HG02623 (cell line): Measurements from ENCODE around the gene RPRD1B.
"Not testable (repeated sequence)": the region's sequence is repeated elsewhere in the genome, so short reads cannot be mapped to it uniquely, and the experiment has no call there.

Experiments
- ATAC-seq: cut with Tn5 transposase; IDR thresholded peaks from one replicate; pipeline ENCODE4 v1.9.1; 2021; ENCODE audit warnings: moderate library complexity; ENCODE audit not compliant: unreplicated experiment

RPRD1B gene

DNA sequence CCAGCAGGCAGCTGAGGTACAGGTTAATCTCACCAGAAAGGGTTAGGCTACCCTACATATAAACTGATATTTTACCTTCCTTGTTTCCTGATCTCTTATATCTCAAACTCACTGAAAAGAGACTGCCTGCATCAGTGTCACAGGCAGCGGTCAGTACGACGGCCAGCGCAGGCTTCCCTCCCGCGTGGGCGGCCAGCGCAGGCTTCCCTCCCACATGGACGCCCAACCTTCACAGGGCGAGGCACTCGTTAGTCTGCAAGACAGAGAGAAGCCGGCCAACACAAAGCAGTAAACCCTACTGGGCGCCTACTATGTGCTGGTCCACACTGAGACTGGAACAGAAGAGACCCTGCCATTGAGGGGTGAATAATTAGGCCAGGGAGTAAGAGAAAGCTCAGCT, 33.3 kb upstream of the RPRD1B start:
- no peak for ATAC-seq

DNA sequence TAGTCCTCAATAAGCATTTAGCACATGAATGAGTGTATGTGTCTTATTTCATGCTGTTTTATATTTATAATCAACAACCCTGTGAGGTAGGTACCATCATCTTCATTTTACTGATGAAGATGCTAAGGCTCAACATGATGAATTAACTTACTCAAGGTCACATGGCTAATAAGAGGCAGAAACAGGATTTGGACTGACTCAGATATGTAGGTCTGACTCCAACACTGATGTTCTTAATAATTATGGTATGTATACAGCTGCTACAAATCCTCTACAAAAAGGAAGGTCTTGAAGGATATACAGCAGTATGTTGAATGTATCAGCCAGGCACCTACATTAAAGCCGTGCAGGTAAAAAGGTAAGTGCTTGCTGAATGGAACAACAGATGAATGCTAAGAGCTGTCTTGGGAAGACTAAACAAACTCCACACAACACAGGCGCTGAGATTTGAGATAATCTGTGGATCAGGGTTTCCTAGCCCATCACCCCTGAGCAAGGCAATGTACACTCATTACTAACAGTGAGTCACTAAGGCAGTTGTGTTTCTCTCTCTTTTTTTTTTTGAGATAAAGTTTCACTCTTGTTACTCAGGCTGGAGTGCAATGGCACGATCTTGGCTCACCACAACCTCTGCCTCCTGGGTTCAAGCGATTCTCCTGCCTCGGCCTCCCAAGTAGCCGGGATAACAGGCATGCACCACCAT, 32.2 kb upstream of the RPRD1B start:
- ATAC-seq, result no peak

DNA sequence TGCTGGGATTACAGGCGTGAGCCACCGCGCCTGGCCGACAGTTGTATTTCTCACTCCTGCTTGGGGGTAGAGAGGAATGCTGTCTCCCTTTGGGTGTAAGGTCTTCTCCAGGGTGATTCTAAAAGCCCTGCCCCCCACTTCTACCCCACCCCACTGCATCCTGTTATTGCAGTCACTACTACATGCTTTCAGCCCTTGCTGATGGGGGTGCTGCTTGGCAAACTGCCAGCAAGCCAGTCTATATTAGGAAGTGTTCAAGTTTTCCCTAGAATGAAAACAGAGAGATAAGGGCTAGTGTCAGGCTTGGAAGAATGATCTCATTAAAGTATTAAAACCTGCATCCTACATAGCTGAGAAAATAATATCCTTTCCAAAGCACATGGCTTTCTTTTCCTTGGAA, 31.6 kb upstream of the RPRD1B start:
- no peak for ATAC-seq

DNA sequence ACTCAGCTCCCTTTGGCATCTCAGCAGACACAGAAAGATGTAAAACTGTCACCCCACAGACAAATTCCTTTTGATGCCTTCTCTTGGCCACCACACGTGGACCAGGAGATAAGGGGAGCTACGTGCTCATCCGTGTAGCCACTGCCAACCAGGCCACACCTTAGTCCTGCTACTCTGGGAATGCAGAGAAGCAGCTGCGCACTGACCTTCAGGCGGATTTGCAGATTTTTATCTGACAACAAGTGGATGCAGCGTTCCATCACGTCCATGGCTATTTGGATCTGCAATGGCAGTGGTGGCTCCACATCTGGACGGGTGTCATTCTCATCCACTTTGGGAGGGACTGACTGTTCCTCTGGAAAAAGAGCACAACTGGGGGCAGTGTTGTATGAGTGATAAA, 31.1 kb upstream of the RPRD1B start:
- ATAC-seq, result no peak

DNA sequence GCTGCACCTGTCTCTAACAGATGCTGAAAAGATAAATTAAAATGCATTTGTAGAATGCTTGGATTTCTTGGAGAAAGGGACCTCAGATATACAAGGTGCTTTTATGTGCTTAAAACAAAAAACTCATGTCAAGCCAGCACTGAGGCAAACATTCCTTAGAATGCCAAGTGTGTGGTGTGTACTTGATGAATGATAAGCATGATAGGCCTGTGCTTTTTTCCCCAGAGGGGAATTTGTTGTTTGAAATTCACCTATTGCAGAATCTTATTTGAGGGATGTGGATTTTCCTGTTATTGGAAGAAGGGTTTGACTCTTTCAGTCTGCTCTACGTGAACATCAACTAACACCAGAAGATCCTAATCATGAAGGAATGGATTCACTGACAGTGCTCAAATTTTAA, 29.1 kb upstream of the RPRD1B start:
- no peak for ATAC-seq

DNA sequence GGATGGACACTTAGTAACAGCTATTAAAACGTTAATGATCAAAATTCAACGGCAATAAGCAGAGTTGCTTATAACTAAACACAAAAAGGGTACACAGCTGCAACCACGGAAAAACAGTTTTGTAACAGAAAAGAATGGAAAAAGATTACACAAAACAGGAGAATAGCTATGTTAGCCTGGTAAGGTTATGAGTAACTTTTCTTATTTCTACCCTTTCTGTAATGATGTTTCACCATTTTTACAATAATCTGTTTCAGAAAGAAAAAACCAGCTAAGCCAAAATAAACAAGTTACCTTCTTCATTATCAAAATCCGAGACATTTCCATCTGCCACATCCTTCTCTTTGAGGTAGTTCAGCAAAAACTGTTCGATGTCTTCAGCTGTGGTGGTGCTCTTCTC, 27.6 kb upstream of the RPRD1B start:
- no peak for ATAC-seq

DNA sequence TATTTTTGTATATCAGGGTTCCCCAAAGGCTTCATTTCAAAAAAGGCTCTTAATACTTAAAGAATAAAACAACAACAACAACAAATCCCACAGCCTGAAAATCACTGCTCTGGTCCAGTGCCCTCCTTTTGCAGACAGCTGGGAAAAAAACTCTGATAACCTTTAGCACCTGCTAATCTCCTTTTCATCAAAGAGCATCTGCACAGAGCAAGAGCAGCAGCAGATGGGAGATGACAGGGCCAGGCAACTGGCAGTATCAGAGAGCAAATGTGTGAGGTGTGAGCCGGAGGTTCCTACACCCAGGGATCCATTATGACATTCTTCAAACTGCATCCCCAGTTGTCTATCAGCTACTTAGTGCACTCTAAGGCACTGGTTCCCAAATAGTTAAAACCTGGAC, 26.0 kb upstream of the RPRD1B start:
- no peak for ATAC-seq

DNA sequence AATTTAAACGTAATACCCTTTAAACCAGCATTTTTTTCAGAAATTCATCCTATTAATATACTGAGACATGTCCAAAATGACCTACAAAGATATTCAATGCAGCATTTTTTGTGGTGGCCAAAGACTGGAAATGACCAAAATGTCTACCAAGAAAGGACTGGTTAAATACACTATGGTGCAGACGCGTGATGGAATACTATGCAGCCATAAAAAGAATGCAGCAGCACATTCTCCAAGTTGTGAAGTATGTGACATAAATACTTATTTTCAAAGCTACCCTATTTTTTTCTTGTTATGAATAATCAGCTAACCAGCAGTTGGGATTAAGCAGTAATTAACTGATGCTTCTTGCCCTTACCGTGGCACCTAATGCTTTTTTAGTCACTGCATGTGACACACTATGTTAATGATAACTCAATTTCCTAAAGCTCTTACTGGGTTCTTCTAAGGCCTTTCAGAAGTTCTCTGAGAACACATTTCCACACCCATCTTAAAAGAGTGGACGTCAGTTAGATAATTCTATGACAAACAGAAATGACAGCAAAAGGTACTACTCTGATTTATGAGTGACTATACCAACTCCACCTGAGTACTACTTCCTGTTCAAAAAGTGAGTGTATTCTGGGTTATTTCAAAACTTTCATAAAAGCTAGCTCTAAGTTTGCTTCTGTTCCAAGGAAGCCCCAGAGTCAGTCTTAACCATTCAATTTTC, 25.2 kb upstream of the RPRD1B start:
- ATAC-seq, result no peak

DNA sequence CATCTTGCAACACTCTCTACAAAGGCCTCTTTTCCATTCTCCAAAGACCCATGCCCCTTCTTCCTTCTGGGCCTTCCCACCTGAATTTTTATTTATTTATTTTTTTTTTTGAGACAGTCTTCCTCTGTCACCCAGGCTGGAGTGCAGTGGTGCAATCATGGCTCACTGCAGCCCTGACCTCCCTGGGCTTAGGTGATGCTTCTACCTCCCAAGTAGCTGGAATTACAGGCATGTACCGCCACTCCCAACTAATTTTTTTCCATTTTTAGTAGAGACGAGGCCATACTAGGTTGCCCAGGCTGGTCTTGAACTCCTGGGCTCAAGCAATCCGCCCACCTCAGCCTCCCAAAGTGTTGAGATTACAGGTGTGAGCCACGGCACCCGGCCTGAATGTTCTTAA, 24.1 kb upstream of the RPRD1B start:
- not testable (repeated sequence) for ATAC-seq

DNA sequence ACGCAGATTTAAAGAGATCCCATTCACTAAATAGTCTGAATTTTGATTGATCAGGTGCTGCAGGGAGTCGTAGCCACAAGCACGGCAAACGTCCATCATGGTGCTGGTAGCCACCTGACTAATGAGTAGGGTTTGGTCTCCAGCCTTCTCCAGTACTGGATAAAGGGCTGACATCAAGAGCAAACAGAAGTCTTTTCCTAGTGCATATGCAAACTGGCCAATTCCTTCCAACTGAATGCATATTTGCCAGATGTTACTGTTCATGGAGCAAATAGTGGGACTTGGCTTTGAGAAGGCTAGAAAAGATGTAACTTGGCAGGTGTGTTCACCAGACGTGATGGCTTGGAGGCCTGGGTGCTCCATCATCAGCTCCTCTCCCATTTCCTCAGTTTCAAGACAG, 21.9 kb upstream of the RPRD1B start:
- no peak for ATAC-seq

DNA sequence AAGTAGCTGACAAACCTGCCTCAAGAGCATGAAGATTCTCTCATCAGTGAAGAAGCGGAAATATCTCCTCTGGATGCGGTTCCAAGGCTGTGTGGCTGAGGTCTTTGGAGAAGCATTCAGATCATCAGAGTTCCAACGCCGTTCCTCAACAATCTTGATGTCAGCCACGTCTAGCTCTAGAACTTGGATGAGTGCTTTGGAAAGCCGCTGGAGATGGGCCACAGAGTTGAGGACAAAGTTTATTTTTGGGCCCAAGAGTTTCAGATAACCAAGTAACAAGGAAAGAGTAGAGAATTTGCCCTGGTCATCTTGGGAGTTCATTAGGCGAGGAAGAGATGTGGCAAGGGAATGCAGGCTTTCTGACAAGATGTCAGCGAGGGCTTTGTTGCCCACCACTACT, 21.2 kb upstream of the RPRD1B start:
- ATAC-seq, result no peak

DNA sequence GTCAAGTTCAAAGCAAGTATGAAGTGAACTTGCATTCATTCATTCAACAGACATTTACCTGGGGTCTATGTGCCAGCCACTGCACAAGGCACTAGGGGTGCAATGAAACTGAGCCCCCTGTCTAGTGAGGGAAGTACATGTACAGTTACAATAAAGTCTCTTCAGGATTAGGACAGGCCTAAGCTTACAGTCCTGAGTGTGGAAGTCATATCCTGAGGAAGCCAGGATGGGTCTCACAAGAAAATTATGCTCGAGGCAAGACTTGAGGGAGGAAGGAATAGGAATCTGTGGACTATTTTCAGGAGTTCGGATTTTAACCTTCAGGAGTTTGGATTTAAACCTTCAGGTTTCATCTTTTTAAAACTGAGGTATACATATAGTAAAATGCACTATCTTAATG, 19.7 kb upstream of the RPRD1B start:
- ATAC-seq, result no peak

DNA sequence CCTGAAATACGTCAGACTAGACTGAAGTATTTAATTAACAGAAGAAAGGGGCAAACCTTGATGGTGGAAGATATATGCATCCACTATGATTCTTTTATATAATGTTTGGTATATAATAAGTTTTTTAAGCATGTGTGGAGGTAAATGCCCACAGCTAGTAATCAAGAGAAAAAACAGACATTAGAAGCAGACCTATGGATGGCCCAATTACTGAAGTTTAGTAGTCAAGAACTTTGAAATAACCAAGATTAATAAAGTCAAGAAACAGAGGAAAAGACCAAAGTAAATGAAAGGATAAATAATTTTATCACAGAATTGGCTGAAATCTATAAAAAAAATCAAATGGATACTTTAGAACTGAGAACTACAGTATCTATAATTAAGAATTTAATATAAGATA, 15.6 kb upstream of the RPRD1B start:
- ATAC-seq, result no peak

DNA sequence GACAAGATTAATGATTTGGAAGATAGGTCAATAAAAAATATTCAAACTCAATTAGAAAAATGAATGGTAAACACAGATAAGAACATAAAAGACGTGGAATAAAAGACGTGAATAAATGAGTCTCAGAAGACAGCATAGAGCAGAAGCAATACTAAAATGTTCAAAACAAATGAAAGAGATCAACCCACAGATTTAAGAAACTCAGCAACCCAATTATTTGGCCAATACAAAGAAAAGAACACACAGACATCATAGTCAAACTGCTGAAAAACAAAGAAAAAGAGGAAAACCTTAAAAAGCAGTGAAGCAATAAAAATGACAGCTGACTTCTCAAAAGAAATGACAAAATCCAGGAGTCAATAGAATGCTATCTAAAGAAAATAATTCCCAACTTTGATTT, 15.2 kb upstream of the RPRD1B start:
- no peak for ATAC-seq

DNA sequence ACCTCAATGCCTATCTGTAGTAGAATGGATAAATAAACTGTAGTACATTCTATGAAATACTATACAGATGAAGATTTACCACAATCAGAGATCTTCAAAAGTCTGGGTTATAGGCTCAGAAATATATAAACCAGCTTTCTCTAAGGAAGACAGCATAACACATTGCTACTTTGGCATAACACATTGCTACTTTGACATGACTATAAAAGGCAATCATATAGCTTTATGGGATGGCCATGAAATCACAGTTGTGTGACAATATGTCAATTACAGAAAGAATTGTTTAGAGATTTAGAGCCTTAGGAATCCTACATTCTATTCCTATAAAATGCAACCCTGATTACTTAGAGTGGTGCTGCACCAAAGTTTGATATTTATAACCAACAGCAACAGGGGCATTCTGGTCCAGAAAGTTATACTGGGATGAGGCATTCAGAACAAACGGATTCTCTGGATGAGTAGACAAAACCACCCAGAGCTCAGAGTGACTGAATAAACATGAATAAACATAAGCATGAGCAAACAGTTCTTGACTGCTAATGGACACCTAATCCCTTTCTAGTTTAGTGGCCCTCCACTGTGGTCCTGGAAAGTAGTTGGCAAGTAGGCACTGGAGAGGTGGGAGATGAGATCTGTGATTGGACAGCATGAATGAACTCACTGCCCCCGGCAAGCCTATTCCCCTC, 12.3 kb upstream of the RPRD1B start:
- no peak for ATAC-seq

DNA sequence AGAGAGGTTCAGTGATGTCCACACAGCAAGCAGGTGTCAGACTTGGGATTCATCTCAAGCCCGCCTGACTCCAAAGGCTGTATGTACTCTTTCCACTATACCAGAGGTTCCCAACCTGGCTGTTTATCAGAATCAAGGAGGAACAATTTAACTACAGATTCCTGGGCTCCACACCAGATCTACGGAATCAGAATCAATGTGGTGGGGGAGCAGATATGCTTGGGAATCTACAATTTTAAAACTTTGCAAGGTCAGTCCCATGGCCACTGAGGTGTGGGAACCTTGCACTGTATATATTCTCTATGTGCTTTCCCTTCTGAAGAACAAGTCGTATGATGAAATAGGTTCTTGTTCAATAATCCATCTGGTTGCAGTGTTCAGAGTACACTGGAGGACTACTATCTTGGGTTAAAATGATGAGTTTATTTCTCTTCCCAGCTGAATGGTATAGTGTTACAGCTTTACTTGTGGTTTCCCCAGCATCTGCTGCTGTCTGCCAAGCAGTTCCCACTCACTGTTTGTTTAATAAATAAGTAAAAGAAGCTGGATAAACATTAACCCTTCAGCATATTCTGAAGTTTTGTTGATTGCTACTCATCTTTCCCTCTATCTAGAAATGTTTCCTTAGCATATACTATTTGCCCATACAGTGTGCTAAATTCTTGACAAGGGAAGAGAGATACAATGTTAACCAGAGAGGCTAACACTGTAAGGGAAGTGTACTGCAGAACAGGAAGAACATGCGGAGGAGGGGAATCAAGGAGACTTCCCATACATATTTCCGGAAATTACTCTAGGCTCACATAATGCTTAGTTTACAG, 10.2 kb upstream of the RPRD1B start:
- ATAC-seq, result no peak

DNA sequence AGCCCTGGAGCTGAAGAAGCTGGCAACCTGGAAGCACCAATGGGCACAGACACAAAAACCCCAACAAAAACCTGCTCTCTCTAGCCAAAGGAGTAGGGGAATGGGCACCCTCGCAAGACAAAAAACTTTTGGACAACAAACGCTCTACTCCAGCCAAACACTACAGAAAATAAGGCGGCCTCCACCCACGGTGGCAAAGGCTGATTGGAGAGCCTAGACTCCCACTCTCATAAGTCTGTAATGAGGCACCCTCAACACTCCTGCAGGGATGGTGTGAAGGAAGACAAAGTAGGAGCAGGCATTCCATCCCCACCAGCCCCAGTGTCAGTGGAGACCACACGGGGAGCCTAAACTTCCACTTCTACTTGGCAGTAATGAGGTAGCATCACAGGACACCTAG, 9.1 kb upstream of the RPRD1B start:
- ATAC-seq, result no peak

DNA sequence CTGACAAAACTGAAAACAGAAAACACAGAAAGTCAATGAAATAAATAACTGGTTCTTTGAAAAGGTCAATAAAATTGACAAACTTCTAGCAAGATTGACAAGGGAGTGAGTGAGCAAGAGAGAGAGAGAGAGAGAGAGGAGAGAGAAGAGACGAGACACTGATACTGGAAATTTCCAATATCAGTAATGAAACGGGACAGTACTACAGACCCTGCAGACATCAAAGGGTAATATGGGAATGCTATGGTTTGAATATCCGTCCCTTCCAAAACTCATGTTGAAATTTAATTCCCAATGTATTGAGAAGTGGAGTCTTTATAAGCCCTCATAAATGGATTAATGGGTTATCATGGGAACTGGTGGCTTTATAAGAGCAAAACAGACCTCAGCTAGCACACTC, 4.1 kb upstream of the RPRD1B start:
- no peak for ATAC-seq

DNA sequence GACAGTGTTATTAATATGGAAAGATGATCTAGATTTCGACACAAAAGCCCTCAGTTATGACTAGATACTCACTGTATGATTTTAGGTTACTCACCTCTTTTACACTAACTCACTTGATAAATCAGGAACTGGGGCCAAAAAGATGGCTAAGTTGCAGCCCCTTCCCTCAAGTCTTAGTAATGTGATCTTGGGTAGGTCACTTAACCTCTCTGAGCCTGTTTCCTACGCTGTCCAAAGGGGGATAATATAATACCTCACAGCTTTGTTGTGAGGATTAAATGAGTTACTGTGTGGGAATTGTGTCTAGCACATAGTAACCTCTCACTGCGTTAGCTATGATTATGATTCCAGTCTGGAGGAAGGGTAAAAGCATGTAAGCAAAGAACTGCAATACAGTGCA, 1.6 kb upstream of the RPRD1B start:
- ATAC-seq, result no peak

DNA sequence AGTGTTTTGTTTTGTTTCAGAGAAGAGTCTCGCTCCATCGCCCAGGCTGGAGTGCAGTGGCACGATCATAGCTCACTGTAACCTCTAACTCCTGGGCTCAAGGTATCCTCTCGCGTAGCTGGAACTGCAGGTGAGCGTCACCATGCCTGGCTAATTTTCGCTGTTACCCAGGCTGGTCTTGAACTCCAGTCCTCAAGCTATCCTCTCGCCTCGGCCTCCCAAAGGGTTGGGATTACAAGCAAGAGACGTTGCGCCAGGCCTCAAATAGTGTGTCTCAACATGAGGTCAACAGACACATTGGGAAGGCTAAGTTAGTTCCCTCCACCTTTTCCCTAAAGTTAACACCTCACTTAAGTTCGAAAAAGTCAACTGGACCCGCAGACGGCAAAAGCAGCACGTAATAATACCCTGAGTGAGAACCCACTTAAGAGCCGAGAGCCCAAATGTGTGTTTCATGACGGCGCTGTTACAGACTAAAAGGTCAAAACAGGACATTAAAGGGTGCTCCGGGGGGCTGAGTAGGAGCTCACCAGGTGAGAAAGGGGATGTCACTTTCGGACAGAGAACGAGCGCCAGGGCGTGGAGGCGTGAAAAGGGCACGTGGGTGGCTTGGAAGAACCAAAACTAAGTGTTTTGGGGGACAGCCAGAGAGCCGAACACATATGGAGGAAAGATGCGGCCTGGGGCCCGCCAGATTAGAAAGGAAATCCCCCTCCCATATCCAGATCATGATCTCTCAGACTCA, 789 bp upstream of the RPRD1B start:
- ATAC-seq, result peak; percentile 41
